Activated naive CD8-positive, alpha-beta T cell treated with anti-CD3 and anti-CD28 coated beads for 36 hours (primary cell): ENCODE measurements around the gene HACE1. TPM values are rescaled to one million over a fixed set of nuclear protein-coding genes. Genes with fewer than 3 reads are reported as not detected.

ENCODE experiments used
- DNase-seq: peaks from one replicate; pipeline ENCODE4 v3.0.0; 2021
- H3K27ac Mint-ChIP-seq: one replicate; pipeline ENCODE4 v1.8.0; 2022; ENCODE audit warnings: mild to moderate bottlenecking, moderate library complexity, mixed read lengths
- H3K27me3 Mint-ChIP-seq: one replicate; pipeline ENCODE4 v1.8.0; 2022; ENCODE audit warnings: mild to moderate bottlenecking, mixed read lengths
- H3K36me3 Mint-ChIP-seq: one replicate; pipeline ENCODE4 v1.8.0; 2021; ENCODE audit warnings: mild to moderate bottlenecking, mixed read lengths
- H3K4me1 Mint-ChIP-seq: one replicate; pipeline ENCODE4 v1.8.0; 2021; ENCODE audit warnings: mixed read lengths
- H3K4me3 Mint-ChIP-seq: one replicate; pipeline ENCODE4 v1.8.0; 2022; ENCODE audit warnings: mild to moderate bottlenecking, moderate library complexity, mixed read lengths
- H3K9me3 Mint-ChIP-seq: one replicate; pipeline ENCODE4 v1.8.0; 2022; ENCODE audit warnings: mixed read lengths
- total RNA-seq, 2 experiments: library from RNA; stranded (reverse); gene quantifications; one replicate each; pipeline ENCODE4 v1.2.3, GENCODE V29; 2021

HACE1 gene
- total RNA-seq, 2 experiments from 2014 or later, result 10.1 to 12.4 TPM

DNA sequence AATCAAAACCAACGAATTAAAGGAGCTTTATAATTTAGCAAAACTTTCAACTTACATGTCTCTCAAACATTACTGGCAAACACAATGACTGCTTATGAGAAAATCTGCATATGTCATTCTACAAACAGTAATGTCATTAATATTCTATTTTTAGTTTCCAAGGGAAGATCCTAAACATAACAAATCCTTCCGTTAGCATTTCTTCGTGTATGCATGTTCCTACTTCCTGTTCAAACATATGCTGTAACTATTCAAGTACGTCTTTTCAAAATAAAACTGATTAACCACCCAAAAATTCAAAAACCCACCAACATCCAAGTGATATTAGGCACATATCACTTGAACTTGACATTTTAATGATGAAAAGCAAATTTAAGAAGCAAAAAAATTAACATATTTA lies 131.3 kb downstream of the HACE1 start:
- Mint-ChIP-seq H3K27ac (no peak overlapping the region), H3K9me3 (no peaks in the 10 kb centered on the region), H3K4me3 (no peak overlapping the region), H3K36me3 (peaks cover 7% of the 10 kb centered on the region), H3K4me1 (no peaks in the 10 kb centered on the region), H3K27me3 (no peaks in the 10 kb centered on the region)
- no peak for DNase-seq

DNA sequence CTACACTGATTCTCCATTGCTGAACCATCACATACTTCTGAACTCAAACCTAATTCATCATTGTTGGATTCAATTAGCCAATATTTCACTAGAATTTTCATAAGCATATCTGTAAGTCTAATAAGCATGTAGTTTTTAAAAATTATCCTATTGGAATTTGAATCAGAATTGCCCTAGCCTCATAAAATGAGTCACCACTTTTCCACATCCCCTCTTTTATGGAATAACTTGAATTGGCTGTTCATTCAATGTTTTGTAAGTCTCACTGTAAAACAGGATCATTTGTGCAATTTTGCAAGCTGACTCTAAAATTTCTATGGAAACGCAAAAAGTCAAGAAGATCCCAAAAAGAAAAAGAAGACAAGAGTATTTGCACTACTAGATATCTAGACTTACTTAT lies 141.0 kb downstream of the HACE1 start:
- no peaks in the 10 kb centered on the region for H3K9me3 Mint-ChIP-seq
- no peak overlapping the region for H3K4me3 Mint-ChIP-seq
- no peaks in the 10 kb centered on the region for H3K27me3 Mint-ChIP-seq
- H3K4me1 Mint-ChIP-seq, result no peaks in the 10 kb centered on the region
- no peak for DNase-seq
- peaks cover 6% of the 10 kb centered on the region for H3K36me3 Mint-ChIP-seq
- H3K27ac Mint-ChIP-seq, result no peak overlapping the region

DNA sequence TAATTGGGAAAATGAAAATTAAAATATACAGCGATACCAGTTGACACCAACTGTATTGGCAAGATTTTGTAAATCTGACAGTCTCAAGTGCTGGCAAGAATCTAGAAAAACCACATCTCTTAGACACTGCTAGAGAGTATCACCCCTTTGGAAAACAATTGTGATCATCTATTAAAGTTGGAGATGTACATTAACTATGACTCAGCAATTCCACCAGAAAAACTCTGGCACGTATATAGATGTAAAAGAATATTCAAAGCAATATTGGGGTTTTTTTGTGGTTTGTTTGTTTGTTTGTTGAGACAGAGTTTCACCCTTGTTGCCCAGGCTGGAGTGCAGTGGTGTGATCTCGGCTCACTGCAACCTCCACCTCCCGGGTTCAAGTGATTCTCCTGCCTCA lies 142.9 kb downstream of the HACE1 start:
- H3K4me3 Mint-ChIP-seq, result no peak overlapping the region
- H3K36me3 Mint-ChIP-seq, result peaks cover 6% of the 10 kb centered on the region
- no peaks in the 10 kb centered on the region for H3K27me3 Mint-ChIP-seq
- no peaks in the 10 kb centered on the region for H3K4me1 Mint-ChIP-seq
- DNase-seq, result no peak
- no peaks in the 10 kb centered on the region for H3K9me3 Mint-ChIP-seq
- no peak overlapping the region for H3K27ac Mint-ChIP-seq

DNA sequence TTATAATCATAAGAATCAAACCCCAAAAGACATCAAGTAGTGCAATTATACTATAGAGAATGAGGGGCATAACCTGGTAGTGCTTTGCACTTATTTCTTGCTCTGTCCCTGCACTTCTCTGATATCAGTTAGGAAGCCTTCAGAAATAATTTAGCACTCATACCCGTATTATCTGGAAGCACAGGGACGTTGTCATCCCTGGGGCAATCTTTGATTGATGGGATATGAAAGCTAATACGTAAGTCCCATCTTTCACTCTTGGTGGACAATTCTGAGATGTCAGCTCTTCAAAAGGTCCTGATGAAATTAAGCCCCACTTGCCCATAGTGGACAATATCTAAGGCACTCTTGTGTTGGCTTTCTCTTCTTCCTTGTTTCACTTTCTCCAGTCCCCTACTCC lies 144.9 kb downstream of the HACE1 start:
- no peak for DNase-seq
- Mint-ChIP-seq H3K36me3 (peaks cover 3% of the 10 kb centered on the region), H3K27me3 (no peaks in the 10 kb centered on the region), H3K4me1 (no peaks in the 10 kb centered on the region), H3K9me3 (no peaks in the 10 kb centered on the region), H3K4me3 (no peak overlapping the region), H3K27ac (no peak overlapping the region)

DNA sequence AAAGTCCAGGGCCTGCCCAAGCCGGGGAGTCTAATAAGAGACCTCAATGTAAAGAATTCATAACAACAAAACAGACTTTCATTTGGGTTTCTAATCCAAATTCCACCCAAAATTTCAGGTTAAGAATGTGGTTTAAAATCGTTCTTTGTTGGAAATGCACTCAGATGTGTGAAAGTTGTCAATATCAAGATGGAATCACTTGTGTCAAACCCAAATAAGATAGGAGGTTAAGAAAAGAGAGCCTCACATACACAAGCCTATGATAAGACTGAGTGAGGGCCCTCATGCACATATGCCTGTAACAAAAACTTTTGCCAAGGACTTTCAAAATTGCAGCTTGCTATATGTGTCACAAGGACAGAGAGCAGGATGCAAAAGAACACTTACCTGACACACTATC lies 145.7 kb downstream of the HACE1 start:
- H3K9me3 Mint-ChIP-seq, result no peaks in the 10 kb centered on the region
- H3K36me3 Mint-ChIP-seq, result peaks cover 7% of the 10 kb centered on the region

DNA sequence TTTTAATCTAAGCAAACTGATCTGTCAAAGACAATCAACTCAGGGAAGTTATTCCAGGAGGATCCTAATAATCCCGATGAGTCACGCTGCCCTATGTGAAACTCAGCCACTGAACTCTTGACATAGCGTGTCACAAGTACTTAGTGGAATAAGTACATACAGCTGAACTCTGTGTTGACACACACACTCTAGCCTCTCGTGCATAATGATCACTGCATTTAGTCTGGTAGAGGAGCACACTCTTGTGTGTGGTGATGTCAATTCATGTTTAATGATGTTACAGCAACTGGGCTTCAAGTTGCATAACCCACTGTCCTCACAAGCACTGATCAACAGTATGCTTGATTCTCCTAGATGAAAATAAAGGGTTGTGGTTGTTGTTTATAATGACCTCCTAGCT lies 148.3 kb downstream of the HACE1 start:
- peaks cover 1% of the 10 kb centered on the region for H3K9me3 Mint-ChIP-seq
- no peak overlapping the region for H3K27ac Mint-ChIP-seq
- no peaks in the 10 kb centered on the region for H3K4me1 Mint-ChIP-seq
- H3K27me3 Mint-ChIP-seq, result no peaks in the 10 kb centered on the region
- DNase-seq, result no peak
- no peak overlapping the region for H3K4me3 Mint-ChIP-seq
- H3K36me3 Mint-ChIP-seq, result peaks cover 10% of the 10 kb centered on the region

More for the DNA sequence above, 145.7 kb downstream of the HACE1 start:
- Mint-ChIP-seq H3K27ac (no peak overlapping the region), H3K4me3 (no peak overlapping the region), H3K27me3 (no peaks in the 10 kb centered on the region), H3K4me1 (no peaks in the 10 kb centered on the region)
- no peak for DNase-seq

DNA sequence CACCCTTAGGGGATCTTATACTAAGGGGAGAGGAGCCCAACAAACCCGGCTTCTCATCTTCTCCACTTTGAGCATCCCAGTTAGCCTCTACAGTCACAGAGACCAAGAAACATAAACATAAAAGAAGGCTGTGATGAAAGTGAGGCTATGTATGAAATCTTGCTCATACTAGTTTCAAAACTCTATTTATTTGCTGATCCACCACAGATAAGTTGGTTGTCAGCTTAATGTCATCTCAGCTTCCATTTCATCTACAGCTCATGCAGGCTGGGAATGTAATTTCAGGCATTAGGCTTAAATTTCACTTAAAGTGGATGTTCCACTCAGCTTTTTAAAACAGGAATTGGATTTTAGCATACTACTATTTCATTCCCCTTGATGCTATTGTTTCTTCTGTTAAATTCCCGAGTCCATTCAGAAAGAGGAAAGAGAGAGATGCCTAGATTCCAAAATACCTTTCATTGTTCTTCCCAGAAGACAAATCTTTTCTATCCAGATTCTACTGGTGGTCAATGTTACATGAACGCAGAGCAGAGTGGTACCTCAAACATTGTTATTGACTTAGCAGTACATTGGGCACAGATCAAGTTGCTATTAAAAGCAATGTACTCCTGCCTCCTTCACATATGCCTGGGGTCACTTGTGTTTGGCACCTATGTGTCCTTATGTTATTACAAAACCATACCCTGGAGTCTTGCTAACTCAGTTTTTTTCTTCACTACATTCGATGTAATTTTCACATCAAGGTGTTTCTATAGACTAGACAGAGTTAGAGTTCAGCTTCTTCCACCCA lies 149.0 kb downstream of the HACE1 start:
- H3K4me3 Mint-ChIP-seq, result no peak overlapping the region
- DNase-seq, result no peak
- H3K9me3 Mint-ChIP-seq, result peaks cover 1% of the 10 kb centered on the region
- no peaks in the 10 kb centered on the region for H3K27me3 Mint-ChIP-seq
- H3K4me1 Mint-ChIP-seq, result peaks cover under 1% of the 10 kb centered on the region
- H3K27ac Mint-ChIP-seq, result no peak overlapping the region
- peaks cover 10% of the 10 kb centered on the region for H3K36me3 Mint-ChIP-seq

DNA sequence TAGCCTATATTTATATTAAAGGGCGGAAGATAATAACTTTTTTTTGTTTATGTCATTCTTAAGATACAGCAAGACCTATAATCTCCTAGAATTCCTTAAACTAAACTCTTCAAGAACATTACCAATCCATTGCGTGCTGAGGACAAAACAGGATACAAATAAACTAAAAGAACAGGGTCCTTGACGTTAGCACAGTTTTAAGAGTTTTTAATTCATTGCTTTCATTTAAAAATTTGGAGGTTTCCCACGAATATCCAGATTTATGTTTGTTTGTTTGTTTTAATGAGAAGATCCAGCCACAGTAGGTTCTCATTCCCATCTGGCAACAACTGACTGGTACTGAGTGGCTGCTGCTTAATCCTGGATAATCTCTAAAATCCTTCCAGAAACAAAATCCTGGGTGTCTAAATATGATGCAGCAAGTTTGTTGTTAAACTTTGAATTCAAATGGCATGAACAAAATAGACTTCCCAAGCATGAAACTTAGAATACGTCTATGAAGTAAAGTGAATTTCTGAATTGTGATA lies 153.7 kb downstream of the HACE1 start:
- Mint-ChIP-seq H3K27me3 (no peaks in the 10 kb centered on the region), H3K27ac (no peak overlapping the region), H3K4me3 (no peak overlapping the region), H3K9me3 (peaks cover 1% of the 10 kb centered on the region), H3K36me3 (peaks cover 7% of the 10 kb centered on the region), H3K4me1 (peaks cover 21% of the 10 kb centered on the region)
- DNase-seq, result no peak

DNA sequence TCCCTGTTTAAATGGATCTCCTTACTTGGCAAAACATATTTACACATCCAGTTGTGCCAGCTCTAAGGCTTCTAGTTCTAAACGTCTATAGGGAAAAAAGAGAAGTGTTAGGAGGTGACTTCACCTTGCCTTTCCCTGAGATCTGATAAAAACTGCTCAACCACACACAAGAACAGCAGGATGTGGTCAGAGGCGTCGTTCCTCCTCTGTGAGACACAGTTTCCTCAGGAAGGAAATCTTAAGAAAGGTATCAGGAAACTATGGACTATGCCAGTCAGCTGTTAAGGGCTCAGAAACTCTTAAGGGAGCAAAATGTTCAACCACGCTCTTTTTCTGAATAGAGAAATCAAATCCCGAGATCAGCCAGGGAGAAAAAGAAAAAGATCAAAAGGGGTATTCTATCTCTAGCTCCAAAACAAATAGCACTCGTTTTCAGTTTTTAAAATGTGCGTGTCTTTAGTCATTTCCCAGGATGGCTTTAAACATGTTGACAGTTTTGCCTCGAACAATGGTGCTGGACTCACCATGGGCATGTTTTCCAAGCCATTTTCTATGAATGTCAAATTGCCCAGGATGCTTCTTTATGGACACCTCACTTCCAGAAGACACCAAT lies 154.5 kb downstream of the HACE1 start:
- Mint-ChIP-seq H3K36me3 (peaks cover 7% of the 10 kb centered on the region), H3K27ac (peak overlapping the region; percentile 36), H3K27me3 (no peaks in the 10 kb centered on the region), H3K4me1 (peaks cover 21% of the 10 kb centered on the region), H3K9me3 (peaks cover 1% of the 10 kb centered on the region), H3K4me3 (peak overlapping the region; percentile 8)
- peak; percentile 14 for DNase-seq

DNA sequence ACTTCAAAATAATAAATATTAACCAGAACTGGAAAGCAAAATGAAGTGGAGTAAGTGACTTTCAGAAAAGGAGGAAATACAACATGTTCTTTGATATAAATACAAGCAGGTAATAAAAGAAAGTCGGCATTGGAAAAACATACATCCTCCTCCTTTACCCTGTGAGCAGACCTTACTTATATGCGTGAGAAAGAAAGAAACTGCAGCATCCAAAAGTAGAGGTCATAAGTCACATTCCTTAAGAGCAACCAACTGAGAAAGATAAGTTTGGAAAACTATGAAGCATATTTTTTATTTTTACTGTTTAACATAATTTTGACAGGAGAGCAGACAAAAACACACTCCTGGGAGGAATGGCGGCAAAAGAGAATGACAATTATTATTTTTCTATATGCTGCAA lies 155.5 kb downstream of the HACE1 start:
- Mint-ChIP-seq H3K27me3 (no peaks in the 10 kb centered on the region), H3K4me3 (no peak overlapping the region), H3K27ac (no peak overlapping the region), H3K9me3 (peaks cover 1% of the 10 kb centered on the region), H3K4me1 (peaks cover 21% of the 10 kb centered on the region), H3K36me3 (peaks cover 3% of the 10 kb centered on the region)
- no peak for DNase-seq

DNA sequence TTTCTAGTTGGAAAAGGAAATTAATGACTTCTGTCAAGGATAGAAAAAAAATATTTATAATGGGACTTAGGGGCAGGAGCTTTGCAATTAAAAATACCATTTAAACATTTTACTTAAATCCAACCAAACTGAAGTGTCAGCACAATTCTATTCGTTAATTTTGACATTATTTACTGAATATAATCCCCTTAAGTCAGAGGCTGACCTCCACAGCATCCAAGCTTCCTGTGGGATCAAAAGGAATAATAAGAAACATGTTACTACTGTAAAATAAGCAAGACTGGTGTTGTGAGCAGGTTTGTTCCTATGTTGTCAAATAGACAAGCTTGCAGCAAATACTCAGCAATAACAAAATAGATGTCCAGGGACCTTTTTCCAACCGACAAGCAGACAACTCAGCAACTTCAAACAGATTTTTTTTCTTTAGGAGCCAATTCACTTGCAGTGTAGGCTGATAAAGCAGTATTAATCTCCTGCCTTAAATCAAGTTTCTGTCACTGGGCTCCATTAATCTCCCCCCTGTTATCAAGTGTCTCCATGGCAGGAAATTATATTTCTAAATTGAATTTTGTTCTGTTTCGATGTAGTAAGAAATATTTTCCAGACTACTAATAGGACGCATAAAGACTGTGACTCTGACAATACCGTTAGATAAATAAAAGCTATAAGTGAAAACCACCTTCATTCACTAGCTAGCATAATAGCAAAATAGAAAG lies 157.4 kb downstream of the HACE1 start:
- no peak for DNase-seq
- Mint-ChIP-seq H3K4me3 (no peak overlapping the region), H3K27ac (no peak overlapping the region), H3K27me3 (no peaks in the 10 kb centered on the region), H3K4me1 (peaks cover 21% of the 10 kb centered on the region), H3K36me3 (no peaks in the 10 kb centered on the region), H3K9me3 (no peaks in the 10 kb centered on the region)

DNA sequence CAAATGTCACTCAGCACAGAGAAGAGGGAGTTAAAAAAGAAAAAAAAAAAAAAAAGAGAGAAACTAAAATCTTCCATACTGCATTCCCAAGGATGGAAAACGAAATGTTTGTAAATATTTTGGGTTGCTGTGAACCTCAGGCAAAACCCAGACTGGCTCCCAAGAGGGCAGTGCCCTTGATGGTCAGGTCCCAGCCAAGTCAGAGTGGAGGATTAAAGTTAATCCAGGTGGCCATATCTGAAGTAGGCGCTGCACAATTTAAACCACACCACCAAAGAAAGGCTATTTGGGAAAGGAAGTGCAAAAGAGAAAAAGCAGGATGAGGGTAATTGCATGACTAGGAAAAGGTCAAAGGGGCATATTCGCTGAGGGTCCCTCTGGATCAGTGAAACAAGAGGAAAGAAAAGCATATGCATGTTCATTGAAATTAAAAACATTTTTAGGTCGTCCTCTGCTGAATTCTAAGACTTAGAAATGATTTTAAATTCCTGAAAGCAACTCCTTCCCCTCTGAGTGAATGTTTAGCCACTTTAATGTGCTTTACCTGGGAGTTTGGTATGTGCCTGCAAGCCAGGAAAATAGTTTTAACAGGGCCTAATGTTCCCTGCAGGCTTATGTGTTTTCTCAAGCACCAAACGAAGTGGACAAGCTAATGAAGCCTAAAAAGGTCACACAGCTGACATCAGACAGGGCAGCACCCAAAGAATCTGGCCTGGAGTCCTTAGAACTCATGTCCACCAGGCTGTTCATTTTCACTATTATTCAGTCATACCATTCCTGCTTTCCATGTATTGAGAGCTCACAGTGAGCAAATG lies 159.1 kb downstream of the HACE1 start:
- Mint-ChIP-seq H3K4me3 (no peak overlapping the region), H3K27ac (no peak overlapping the region), H3K9me3 (no peaks in the 10 kb centered on the region), H3K4me1 (peaks cover 18% of the 10 kb centered on the region), H3K36me3 (no peaks in the 10 kb centered on the region), H3K27me3 (no peaks in the 10 kb centered on the region)
- no peak for DNase-seq

DNA sequence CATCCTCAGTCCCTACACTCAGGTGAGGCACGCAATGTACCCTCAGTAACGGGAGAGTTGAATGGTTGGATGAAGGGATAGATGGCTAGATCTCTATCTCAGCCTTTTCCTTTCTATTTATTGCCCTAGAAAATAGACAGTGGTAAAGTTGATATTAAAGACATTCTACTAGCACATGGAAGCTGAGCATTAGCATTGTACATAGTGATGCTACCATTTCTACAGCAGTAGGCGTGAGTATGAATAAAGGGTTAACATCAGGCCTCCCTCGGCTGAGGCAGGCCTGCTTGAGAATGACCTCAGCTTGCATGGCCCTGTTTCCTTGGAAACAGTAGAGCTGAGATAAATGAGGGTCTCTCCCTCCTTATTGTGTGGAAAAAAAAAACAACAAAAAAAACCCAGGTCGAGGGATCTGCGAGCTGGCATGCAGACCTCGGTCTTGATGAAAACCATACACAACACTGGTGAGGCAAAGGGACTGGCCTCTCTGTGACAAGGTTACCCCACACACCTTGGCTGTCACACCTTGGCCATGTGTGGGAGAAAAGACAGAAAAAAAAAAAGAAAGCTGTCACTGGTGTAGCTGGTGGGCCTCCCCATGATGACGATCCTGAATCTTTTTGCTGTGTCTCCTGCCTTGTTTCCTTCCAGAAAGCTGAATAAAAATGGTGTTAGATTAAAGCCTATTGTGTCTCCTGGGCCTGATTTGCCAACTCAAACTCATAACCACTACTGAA lies 160.0 kb downstream of the HACE1 start:
- Mint-ChIP-seq H3K27me3 (no peaks in the 10 kb centered on the region), H3K9me3 (no peaks in the 10 kb centered on the region), H3K4me3 (no peak overlapping the region), H3K36me3 (no peaks in the 10 kb centered on the region), H3K27ac (no peak overlapping the region), H3K4me1 (peaks cover 10% of the 10 kb centered on the region)
- DNase-seq, result no peak

DNA sequence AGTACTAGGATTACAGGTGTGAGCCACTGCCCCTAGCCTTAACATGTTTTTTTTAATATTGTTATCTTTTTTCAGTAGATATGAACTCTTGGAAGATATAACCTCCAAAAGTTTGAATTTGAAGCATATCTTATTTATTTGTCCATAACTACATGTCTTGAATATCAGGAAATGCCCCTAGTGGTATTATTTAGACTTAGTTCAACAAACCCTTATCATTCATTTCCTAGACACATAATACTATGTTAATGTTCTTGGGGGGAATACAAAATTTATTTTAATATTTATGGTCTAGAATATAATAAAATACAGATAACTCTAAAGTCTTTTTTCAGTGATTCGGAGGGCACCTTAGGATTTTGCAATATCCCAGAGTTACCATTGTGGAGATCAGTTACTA lies 160.7 kb downstream of the HACE1 start:
- no peak for DNase-seq
- Mint-ChIP-seq H3K9me3 (no peaks in the 10 kb centered on the region), H3K27ac (no peak overlapping the region), H3K4me3 (no peak overlapping the region), H3K27me3 (no peaks in the 10 kb centered on the region), H3K4me1 (peaks cover 2% of the 10 kb centered on the region), H3K36me3 (no peaks in the 10 kb centered on the region)
